ENCODE data around the gene KLHL7. TPM values are rescaled to one million over a fixed set of nuclear protein-coding genes. Genes with fewer than 3 reads are reported as not detected.

KLHL7 gene
- total RNA-seq, 1 donor from 2014 or later: 38.7 TPM

- H3K27ac Mint-ChIP-seq (ENCODE audit: unreplicated experiment): no peak overlapping the region
- H4K20me1 ChIP-seq (ENCODE audit: insufficient read depth, low read length): no peaks in the 10 kb centered on the region
- H3K27me3 ChIP-seq (ENCODE audit: insufficient read depth, low read length): no peaks in the 10 kb centered on the region
- DNase-seq (ENCODE audit: low read depth) (no peak), FAIRE-seq (no peak)
- no peaks in the 10 kb centered on the region for H3K79me2 ChIP-seq (ENCODE audit: insufficient read depth, low read length)
- no peak overlapping the region for H3K9ac ChIP-seq (ENCODE audit: low read length)
- H3K36me3 Mint-ChIP-seq (ENCODE audit: low read depth, unreplicated experiment): peaks cover 2% of the 10 kb centered on the region
- no peak overlapping the region for H2AFZ ChIP-seq (ENCODE audit: low read depth, low read length)
- peaks cover 26% of the 10 kb centered on the region for H3K27me3 Mint-ChIP-seq (ENCODE audit: low read depth, unreplicated experiment)
- peaks cover 2% of the 10 kb centered on the region for H3K9me3 ChIP-seq (ENCODE audit: insufficient read depth, low read depth, low read length)
- no peak overlapping the region for H3K4me3 ChIP-seq (ENCODE audit: insufficient read depth, low read depth, low read length)
- no peaks in the 10 kb centered on the region for H3K9me3 Mint-ChIP-seq (ENCODE audit: unreplicated experiment)
- no peak overlapping the region for H3K4me3 Mint-ChIP-seq (ENCODE audit: unreplicated experiment)
- no peaks in the 10 kb centered on the region for H3K4me1 Mint-ChIP-seq (ENCODE audit: low read depth, unreplicated experiment)
- no peaks in the 10 kb centered on the region for H3K36me3 ChIP-seq (ENCODE audit: insufficient read depth, low read length)
- no peak overlapping the region for H3K4me2 ChIP-seq (ENCODE audit: low read length)
- TF ChIP-seq CTCF (IDR thresholded peaks at IDR 0.05; ENCODE audit: insufficient read depth, low read depth, low read length) (no peak), EZH2 (IDR thresholded peaks at IDR 0.05; ENCODE audit: insufficient read depth, low read length) (no peak)
- H3K27ac ChIP-seq (ENCODE audit: low read depth, low read length): no peak overlapping the region
- no peaks in the 10 kb centered on the region for H3K4me1 ChIP-seq (ENCODE audit: insufficient read depth, low read length)
Observed at GRCh38 chr7:23207884-23208283, 102.3 kb downstream of the KLHL7 start.

GRCh38 chr7:23208316-23208715 is 102.7 kb downstream of the KLHL7 start:
- no peak overlapping the region for H3K27ac Mint-ChIP-seq (ENCODE audit: unreplicated experiment)
- no peak for FAIRE-seq
- no peaks in the 10 kb centered on the region for H3K79me2 ChIP-seq (ENCODE audit: insufficient read depth, low read length)

More at GRCh38 chr7:23208316-23208715, 102.7 kb downstream of the KLHL7 start:
- no peak overlapping the region for H3K4me3 ChIP-seq (ENCODE audit: insufficient read depth, low read depth, low read length)
- no peak overlapping the region for H2AFZ ChIP-seq (ENCODE audit: low read depth, low read length)
- H3K9me3 ChIP-seq (ENCODE audit: insufficient read depth, low read depth, low read length): peaks cover 2% of the 10 kb centered on the region
- TF ChIP-seq EZH2 (IDR thresholded peaks at IDR 0.05; ENCODE audit: insufficient read depth, low read length) (no peak), CTCF (IDR thresholded peaks at IDR 0.05; ENCODE audit: insufficient read depth, low read depth, low read length) (no peak)
- no peaks in the 10 kb centered on the region for H4K20me1 ChIP-seq (ENCODE audit: insufficient read depth, low read length)
- no peaks in the 10 kb centered on the region for H3K4me1 ChIP-seq (ENCODE audit: insufficient read depth, low read length)
- H3K9me3 Mint-ChIP-seq (ENCODE audit: unreplicated experiment): no peaks in the 10 kb centered on the region
- H3K27me3 ChIP-seq (ENCODE audit: insufficient read depth, low read length): no peaks in the 10 kb centered on the region
- H3K4me2 ChIP-seq (ENCODE audit: low read length): no peak overlapping the region
- H3K36me3 Mint-ChIP-seq (ENCODE audit: low read depth, unreplicated experiment): peaks cover 2% of the 10 kb centered on the region
- peaks cover 26% of the 10 kb centered on the region for H3K27me3 Mint-ChIP-seq (ENCODE audit: low read depth, unreplicated experiment)
- no peaks in the 10 kb centered on the region for H3K36me3 ChIP-seq (ENCODE audit: insufficient read depth, low read length)
- DNase-seq (ENCODE audit: low read depth): no peak
- no peaks in the 10 kb centered on the region for H3K4me1 Mint-ChIP-seq (ENCODE audit: low read depth, unreplicated experiment)
- H3K9ac ChIP-seq (ENCODE audit: low read length): no peak overlapping the region
- H3K4me3 Mint-ChIP-seq (ENCODE audit: unreplicated experiment): no peak overlapping the region
- no peak overlapping the region for H3K27ac ChIP-seq (ENCODE audit: low read depth, low read length)

All from astrocyte (in vitro differentiated cells and primary cell).